Thyroid gland (tissue), 4 donors: ENCODE data around the gene RPTOR.

Source experiments
- CTCF ChIP-seq, 6 experiments: fragments of 200-600 bp in 3 of 6; fragments of 450-650 bp in 3 of 6; sonication (generic) in 3 of 6; IDR thresholded peaks; one replicate each; pipeline ENCODE4 v1.5.1; 2016 to 2019; ENCODE audit warnings: antibody characterized with exemption in 6 of 6, mild to moderate bottlenecking in 2 of 6, inconsistent platforms in 1 of 6, moderate library complexity in 1 of 6
- POLR2A ChIP-seq, 2 donors: fragments of 450-650 bp; IDR thresholded peaks; one replicate each; pipeline ENCODE4 v1.6.1; 2017; ENCODE audit warnings: antibody characterized with exemption in 2 of 2, mild to moderate bottlenecking in 2 of 2, moderate library complexity in 1 of 2

GRCh38 chr17:80499961-80500665 is 44.5 kb upstream of the RPTOR start:
- TF ChIP-seq POLR2A (IDR thresholded peaks at IDR 0.05): no peak
- no peak for TF ChIP-seq CTCF (IDR thresholded peaks at IDR 0.05)
